ENCODE data around the gene RUNX2.

DNA sequence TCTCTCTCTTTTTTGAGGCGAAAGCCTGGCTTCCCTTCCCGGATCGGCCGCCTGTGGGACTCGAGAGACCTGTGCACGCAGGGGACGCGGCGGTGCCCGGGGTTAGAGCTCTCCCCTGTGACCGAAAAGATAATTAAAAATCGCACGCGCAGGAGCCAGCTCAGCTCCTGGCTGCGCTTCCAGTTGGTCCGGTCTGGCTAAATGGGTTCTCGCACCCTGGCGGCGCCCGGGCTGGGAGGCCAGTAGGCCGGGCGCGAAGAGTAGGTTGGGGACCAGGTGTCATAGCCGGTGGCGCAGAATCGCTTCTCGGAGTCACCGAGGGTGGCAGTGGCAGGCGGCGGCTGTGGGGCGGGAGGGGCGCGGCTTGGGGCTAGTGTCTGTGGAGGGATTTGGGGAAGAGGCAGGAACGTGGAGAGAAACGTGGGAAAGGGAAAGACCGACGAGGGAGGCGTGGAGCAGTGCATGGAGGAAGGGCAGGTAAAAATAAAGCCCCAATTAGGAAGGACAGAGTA, 91.5 kb downstream of the RUNX2 start:
- TF ChIP-seq EZH2phosphoT487 (IDR thresholded peaks at IDR 0.05; ENCODE audit: borderline replicate concordance, low read depth, low read length), result no peak
- TF ChIP-seq, protein P1, sequence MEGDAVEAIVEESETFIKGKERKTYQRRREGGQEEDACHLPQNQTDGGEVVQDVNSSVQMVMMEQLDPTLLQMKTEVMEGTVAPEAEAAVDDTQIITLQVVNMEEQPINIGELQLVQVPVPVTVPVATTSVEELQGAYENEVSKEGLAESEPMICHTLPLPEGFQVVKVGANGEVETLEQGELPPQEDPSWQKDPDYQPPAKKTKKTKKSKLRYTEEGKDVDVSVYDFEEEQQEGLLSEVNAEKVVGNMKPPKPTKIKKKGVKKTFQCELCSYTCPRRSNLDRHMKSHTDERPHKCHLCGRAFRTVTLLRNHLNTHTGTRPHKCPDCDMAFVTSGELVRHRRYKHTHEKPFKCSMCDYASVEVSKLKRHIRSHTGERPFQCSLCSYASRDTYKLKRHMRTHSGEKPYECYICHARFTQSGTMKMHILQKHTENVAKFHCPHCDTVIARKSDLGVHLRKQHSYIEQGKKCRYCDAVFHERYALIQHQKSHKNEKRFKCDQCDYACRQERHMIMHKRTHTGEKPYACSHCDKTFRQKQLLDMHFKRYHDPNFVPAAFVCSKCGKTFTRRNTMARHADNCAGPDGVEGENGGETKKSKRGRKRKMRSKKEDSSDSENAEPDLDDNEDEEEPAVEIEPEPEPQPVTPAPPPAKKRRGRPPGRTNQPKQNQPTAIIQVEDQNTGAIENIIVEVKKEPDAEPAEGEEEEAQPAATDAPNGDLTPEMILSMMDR (conservative IDR thresholded peaks at IDR 0.05; ENCODE audit: low read length), result no peak

Data from OCI-LY7 (cell line).